ENCODE data around the gene HDAC4.

HDAC4 gene

GRCh38 chr2:239209783-239210182 is 191.0 kb downstream of the HDAC4 start:
- H3F3A ChIP-seq (ENCODE audit: insufficient read depth, low read length), result no peaks in the 10 kb centered on the region
- H2AFZ ChIP-seq (ENCODE audit: low read length), result no peak overlapping the region
- no peak overlapping the region for H3K9ac ChIP-seq (ENCODE audit: low read length)
- H3K36me3 ChIP-seq (ENCODE audit: insufficient read depth, low read length), result no peaks in the 10 kb centered on the region
- H4K20me1 ChIP-seq (ENCODE audit: insufficient read depth, low read length), result no peaks in the 10 kb centered on the region
- no peak overlapping the region for H3K4me3 ChIP-seq (ENCODE audit: low read depth, low read length, poor library complexity, severe bottlenecking)
- no peaks in the 10 kb centered on the region for H3K27me3 ChIP-seq (ENCODE audit: insufficient read depth, low read length)
- no peaks in the 10 kb centered on the region for H3K9me3 ChIP-seq (ENCODE audit: low read length)
- TF ChIP-seq, protein P1, sequence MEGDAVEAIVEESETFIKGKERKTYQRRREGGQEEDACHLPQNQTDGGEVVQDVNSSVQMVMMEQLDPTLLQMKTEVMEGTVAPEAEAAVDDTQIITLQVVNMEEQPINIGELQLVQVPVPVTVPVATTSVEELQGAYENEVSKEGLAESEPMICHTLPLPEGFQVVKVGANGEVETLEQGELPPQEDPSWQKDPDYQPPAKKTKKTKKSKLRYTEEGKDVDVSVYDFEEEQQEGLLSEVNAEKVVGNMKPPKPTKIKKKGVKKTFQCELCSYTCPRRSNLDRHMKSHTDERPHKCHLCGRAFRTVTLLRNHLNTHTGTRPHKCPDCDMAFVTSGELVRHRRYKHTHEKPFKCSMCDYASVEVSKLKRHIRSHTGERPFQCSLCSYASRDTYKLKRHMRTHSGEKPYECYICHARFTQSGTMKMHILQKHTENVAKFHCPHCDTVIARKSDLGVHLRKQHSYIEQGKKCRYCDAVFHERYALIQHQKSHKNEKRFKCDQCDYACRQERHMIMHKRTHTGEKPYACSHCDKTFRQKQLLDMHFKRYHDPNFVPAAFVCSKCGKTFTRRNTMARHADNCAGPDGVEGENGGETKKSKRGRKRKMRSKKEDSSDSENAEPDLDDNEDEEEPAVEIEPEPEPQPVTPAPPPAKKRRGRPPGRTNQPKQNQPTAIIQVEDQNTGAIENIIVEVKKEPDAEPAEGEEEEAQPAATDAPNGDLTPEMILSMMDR (IDR thresholded peaks at IDR 0.05; ENCODE audit: low read length), result no peak
- TF ChIP-seq EZH2 (IDR thresholded peaks at IDR 0.05; ENCODE audit: borderline replicate concordance, low read length), result no peak
- no peaks in the 10 kb centered on the region for H3K79me2 ChIP-seq (ENCODE audit: insufficient read depth, low read length)
- no peak overlapping the region for H3K27ac ChIP-seq (ENCODE audit: low read depth, low read length, poor library complexity, severe bottlenecking)
- H3K4me1 ChIP-seq (ENCODE audit: insufficient read depth, low read length, severe bottlenecking), result no peaks in the 10 kb centered on the region
- H3K4me2 ChIP-seq (ENCODE audit: low read length), result no peak overlapping the region
- H3K9me2 ChIP-seq (ENCODE audit: low read depth, low read length), result no peaks in the 10 kb centered on the region

- Histone ChIP-seq H3K4me3 (ENCODE audit: low read depth, low read length, poor library complexity, severe bottlenecking) (no peak overlapping the region), H3K79me2 (ENCODE audit: insufficient read depth, low read length) (no peaks in the 10 kb centered on the region), H3K27me3 (ENCODE audit: insufficient read depth, low read length) (no peaks in the 10 kb centered on the region), H3K27ac (ENCODE audit: low read depth, low read length, poor library complexity, severe bottlenecking) (no peak overlapping the region), H2AFZ (ENCODE audit: low read length) (no peak overlapping the region), H3F3A (ENCODE audit: insufficient read depth, low read length) (no peaks in the 10 kb centered on the region), H3K36me3 (ENCODE audit: insufficient read depth, low read length) (no peaks in the 10 kb centered on the region), H3K9me2 (ENCODE audit: low read depth, low read length) (no peaks in the 10 kb centered on the region), H4K20me1 (ENCODE audit: insufficient read depth, low read length) (no peaks in the 10 kb centered on the region), H3K9me3 (ENCODE audit: low read length) (no peaks in the 10 kb centered on the region), H3K4me1 (ENCODE audit: insufficient read depth, low read length, severe bottlenecking) (no peaks in the 10 kb centered on the region), H3K4me2 (ENCODE audit: low read length) (no peak overlapping the region), H3K9ac (ENCODE audit: low read length) (no peak overlapping the region)
- no peak for TF ChIP-seq EZH2 (IDR thresholded peaks at IDR 0.05; ENCODE audit: borderline replicate concordance, low read length)
Measured at GRCh38 chr2:239208465-239209180, 192.2 kb downstream of the HDAC4 start.

- no peaks in the 10 kb centered on the region for H3K27me3 ChIP-seq (ENCODE audit: insufficient read depth, low read length)
- TF ChIP-seq, protein P1 (IDR thresholded peaks at IDR 0.05; ENCODE audit: low read length), result no peak
- TF ChIP-seq EZH2 (IDR thresholded peaks at IDR 0.05; ENCODE audit: borderline replicate concordance, low read length), result no peak
- H3K36me3 ChIP-seq (ENCODE audit: insufficient read depth, low read length), result no peaks in the 10 kb centered on the region
- no peaks in the 10 kb centered on the region for H3K9me2 ChIP-seq (ENCODE audit: low read depth, low read length)
- no peaks in the 10 kb centered on the region for H3F3A ChIP-seq (ENCODE audit: insufficient read depth, low read length)
- H3K9ac ChIP-seq (ENCODE audit: low read length), result no peak overlapping the region
- H3K4me2 ChIP-seq (ENCODE audit: low read length), result no peak overlapping the region
- H3K9me3 ChIP-seq (ENCODE audit: low read length), result no peaks in the 10 kb centered on the region
- no peaks in the 10 kb centered on the region for H3K4me1 ChIP-seq (ENCODE audit: insufficient read depth, low read length, severe bottlenecking)
- H3K27ac ChIP-seq (ENCODE audit: low read depth, low read length, poor library complexity, severe bottlenecking), result no peak overlapping the region
- no peaks in the 10 kb centered on the region for H4K20me1 ChIP-seq (ENCODE audit: insufficient read depth, low read length)
- H3K79me2 ChIP-seq (ENCODE audit: insufficient read depth, low read length), result no peaks in the 10 kb centered on the region
- H2AFZ ChIP-seq (ENCODE audit: low read length), result no peak overlapping the region
- H3K4me3 ChIP-seq (ENCODE audit: low read depth, low read length, poor library complexity, severe bottlenecking), result no peak overlapping the region
Measured at GRCh38 chr2:239206851-239207250, 194.0 kb downstream of the HDAC4 start.

- no peaks in the 10 kb centered on the region for H3K79me2 ChIP-seq (ENCODE audit: insufficient read depth, low read length)
- no peaks in the 10 kb centered on the region for H3K36me3 ChIP-seq (ENCODE audit: insufficient read depth, low read length)
- no peak overlapping the region for H3K27ac ChIP-seq (ENCODE audit: low read depth, low read length, poor library complexity, severe bottlenecking)
- no peaks in the 10 kb centered on the region for H3K4me1 ChIP-seq (ENCODE audit: insufficient read depth, low read length, severe bottlenecking)
- H3K27me3 ChIP-seq (ENCODE audit: insufficient read depth, low read length), result no peaks in the 10 kb centered on the region
- no peaks in the 10 kb centered on the region for H4K20me1 ChIP-seq (ENCODE audit: insufficient read depth, low read length)
- no peak overlapping the region for H3K4me2 ChIP-seq (ENCODE audit: low read length)
- no peak overlapping the region for H3K4me3 ChIP-seq (ENCODE audit: low read depth, low read length, poor library complexity, severe bottlenecking)
- no peaks in the 10 kb centered on the region for H3F3A ChIP-seq (ENCODE audit: insufficient read depth, low read length)
- H2AFZ ChIP-seq (ENCODE audit: low read length), result no peak overlapping the region
- no peaks in the 10 kb centered on the region for H3K9me2 ChIP-seq (ENCODE audit: low read depth, low read length)
- no peak overlapping the region for H3K9ac ChIP-seq (ENCODE audit: low read length)
- no peaks in the 10 kb centered on the region for H3K9me3 ChIP-seq (ENCODE audit: low read length)
- no peak for TF ChIP-seq EZH2 (IDR thresholded peaks at IDR 0.05; ENCODE audit: borderline replicate concordance, low read length)
- TF ChIP-seq, protein P1 (IDR thresholded peaks at IDR 0.05; ENCODE audit: low read length), result no peak
Measured at GRCh38 chr2:239206042-239206441, 194.8 kb downstream of the HDAC4 start.
